Epithelial cell of esophagus (primary cell): Measurements from ENCODE around the gene PRKCB.

Experiments used
- DNase-seq: peaks from one replicate; pipeline ENCODE4 v3.0.0; 2010; ENCODE audit warnings: low read depth
- H3K4me3 ChIP-seq: 2 replicates; pipeline ENCODE4 v1.5.1; 2011; ENCODE audit warnings: mild to moderate bottlenecking, low read length, control low read depth
- TF ChIP-seq, protein P1 (sequence below): IDR thresholded peaks from 2 replicates; pipeline ENCODE4 v1.5.1; 2011; ENCODE audit warnings: low read depth, mild to moderate bottlenecking, low read length, control low read depth, inconsistent platforms; ENCODE audit not compliant: insufficient read depth; ENCODE audit errors: missing control alignments

Gene PRKCB

DNA sequence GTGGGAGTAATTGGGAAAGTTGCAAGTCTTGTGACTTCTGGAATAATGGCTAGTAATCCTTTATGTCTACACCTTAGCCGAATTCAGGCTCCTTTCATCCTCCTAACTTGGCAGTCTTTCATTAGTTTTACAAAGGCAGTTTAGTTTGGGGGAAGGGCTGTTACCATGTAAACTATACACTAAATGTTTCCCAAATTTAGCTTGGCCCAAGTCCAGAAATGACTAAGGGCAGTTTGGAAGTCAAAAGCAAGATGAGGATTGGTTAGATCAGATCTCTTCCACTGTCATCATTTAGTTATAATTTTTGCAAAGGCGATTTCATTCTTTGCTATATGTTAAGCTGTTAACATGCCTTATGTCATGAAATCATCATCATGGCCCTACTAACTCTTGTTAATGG is 304.9 kb downstream of the PRKCB start:
- H3K4me3 ChIP-seq: no peak overlapping the region
- TF ChIP-seq, protein P1, sequence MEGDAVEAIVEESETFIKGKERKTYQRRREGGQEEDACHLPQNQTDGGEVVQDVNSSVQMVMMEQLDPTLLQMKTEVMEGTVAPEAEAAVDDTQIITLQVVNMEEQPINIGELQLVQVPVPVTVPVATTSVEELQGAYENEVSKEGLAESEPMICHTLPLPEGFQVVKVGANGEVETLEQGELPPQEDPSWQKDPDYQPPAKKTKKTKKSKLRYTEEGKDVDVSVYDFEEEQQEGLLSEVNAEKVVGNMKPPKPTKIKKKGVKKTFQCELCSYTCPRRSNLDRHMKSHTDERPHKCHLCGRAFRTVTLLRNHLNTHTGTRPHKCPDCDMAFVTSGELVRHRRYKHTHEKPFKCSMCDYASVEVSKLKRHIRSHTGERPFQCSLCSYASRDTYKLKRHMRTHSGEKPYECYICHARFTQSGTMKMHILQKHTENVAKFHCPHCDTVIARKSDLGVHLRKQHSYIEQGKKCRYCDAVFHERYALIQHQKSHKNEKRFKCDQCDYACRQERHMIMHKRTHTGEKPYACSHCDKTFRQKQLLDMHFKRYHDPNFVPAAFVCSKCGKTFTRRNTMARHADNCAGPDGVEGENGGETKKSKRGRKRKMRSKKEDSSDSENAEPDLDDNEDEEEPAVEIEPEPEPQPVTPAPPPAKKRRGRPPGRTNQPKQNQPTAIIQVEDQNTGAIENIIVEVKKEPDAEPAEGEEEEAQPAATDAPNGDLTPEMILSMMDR: no peak
- DNase-seq: no peak

DNA sequence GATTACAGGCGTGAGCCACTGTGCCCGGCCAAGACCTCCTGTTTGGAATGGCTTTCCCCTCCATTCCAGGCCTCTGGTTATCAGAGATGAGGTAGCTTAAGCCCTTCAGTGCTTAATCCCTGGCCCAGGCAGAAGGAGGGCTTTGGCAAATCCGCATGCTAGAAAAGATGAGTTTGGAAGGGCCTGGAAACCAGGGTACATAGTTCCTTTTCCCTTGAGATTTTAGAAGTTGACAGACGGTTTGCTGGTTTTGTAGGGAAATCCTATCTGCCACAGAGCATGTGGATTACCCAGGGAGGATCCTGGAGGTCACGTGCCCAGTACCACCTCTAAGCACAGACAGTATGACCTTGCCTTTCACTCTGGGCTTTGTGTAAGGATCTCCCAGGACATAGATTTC is 305.7 kb downstream of the PRKCB start:
- TF ChIP-seq, protein P1: no peak
- DNase-seq: no peak
- no peak overlapping the region for H3K4me3 ChIP-seq

DNA sequence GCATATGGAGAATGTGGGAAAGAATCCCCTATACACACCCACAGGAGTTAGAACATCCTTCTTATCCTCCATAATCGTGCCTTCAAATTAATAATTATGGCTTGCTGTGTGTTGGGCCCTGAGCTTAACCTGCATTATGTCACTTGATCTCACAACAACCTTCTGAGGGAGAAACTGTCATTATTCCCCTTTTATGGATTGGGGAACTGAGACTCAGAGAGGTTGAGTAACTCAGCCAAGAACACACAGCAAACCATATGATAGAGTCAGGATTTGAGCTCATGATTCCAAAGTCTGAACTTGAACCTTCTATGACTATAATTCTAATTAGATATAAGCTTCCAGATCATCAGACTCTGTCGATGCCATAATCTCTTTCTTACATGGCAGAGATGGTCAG is 306.1 kb downstream of the PRKCB start:
- H3K4me3 ChIP-seq: no peak overlapping the region
- TF ChIP-seq, protein P1: no peak
- no peak for DNase-seq

DNA sequence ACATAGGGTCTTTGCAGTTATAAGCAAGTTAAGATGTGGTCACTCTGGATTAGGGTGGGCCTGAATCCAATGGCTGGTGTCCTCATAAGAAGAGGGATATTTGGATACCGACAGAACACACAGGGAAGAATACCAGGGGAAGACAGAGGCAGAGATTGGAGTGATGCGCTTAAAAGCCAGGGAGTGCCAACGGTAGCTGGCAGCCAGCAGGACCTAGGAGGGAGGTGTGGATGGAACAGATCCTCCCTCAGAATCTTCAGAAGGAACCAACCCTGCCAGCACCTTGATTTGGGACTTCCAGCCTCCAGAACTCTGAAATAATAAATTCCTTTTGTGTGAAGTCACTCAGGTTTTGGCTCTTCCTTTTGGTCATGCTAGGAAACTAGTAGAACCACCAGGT is 310.1 kb downstream of the PRKCB start:
- DNase-seq: no peak
- TF ChIP-seq, protein P1: no peak

DNA sequence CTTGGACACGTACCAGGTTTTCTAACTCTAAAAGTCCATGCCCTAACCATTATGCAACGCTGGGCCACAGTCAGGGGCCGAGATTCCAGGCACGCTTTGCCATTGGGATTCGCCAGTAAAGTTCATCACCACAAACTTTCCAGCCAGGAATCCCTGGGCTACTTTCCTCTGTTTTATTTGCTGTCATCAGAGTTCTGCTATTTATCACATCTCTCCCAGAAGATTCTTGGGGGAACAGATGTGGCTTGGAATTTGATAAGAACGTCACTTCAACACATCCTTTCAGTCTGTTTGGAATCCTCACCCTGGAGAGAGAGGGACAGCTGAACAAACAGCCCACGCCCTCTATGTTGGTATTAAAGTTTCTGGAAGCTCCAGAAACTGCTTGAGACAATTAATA is 310.7 kb downstream of the PRKCB start:
- H3K4me3 ChIP-seq: no peak overlapping the region
- DNase-seq: no peak
- TF ChIP-seq, protein P1: no peak

More for the DNA sequence above, 310.1 kb downstream of the PRKCB start:
- H3K4me3 ChIP-seq: no peak overlapping the region

DNA sequence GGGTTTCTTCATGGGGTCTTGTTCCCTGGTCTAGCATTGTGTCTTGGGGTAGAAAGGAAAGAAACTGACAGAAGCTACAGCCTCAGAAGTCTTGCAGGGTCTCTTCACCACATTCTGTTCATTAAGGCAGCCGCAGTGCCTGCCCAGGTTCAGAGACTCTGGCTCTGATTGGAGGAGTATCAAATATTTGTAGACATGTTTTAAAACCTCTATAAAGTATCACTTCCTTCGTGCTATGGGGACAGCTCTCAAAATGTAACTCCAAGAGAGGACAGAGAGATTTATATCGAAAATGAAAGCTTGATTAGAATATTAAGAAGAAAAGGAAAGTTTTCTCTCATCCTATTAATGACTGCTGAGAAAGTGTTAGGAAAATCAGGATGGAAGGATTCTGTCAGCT is 313.3 kb downstream of the PRKCB start:
- TF ChIP-seq, protein P1: no peak
- no peak for DNase-seq
- H3K4me3 ChIP-seq: no peak overlapping the region

DNA sequence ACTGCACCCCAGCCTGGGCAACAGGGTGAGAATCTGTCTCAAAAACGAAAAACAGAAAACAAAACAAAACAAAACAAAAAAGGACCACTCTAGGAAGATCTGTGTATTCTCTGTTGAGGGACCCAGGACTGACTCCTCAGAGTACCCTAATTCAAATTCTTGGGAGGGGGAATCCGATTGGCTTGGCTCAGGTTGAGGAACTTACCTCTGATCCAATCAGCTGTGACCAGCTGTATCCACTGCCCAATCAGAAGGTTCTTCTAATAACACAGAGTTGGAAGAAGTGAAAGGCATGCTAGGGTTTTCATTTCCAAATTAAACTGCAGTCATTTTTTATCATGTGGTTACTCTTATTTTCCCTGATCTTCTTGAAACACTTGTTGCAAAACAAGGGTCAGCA is 314.5 kb downstream of the PRKCB start:
- TF ChIP-seq, protein P1: no peak
- no peak overlapping the region for H3K4me3 ChIP-seq
- no peak for DNase-seq
